Stimulated activated CD4-positive, alpha-beta T cell treated with anti-CD3 and anti-CD28 coated beads, Interleukin-12 subunit alpha, Interleukin-12 subunit beta, amount 100 ng/mL, for 24 hours (primary cell): ENCODE data around the gene PPP1R3C.

Source experiments
- DNase-seq, 2 experiments: peaks; one replicate each; pipeline ENCODE4 v3.0.0-alpha.2; 2020; ENCODE audit warnings: low read depth in 2 of 2

PPP1R3C gene

GRCh38 chr10:91632671-91633550 is at the start of gene PPP1R3C:
Gene PPP1R3C (minus strand): TSS chr10:91633071. CDS start chr10:91632969, 102 bp downstream.
- DNase-seq, result peak; percentile 26 to 42

- DNase-seq, result peak in 1 of 2 experiments; percentile 3
These were observed 48.7 kb upstream of the PPP1R3C start for GRCh38 chr10:91681361-91682276.

DNA sequence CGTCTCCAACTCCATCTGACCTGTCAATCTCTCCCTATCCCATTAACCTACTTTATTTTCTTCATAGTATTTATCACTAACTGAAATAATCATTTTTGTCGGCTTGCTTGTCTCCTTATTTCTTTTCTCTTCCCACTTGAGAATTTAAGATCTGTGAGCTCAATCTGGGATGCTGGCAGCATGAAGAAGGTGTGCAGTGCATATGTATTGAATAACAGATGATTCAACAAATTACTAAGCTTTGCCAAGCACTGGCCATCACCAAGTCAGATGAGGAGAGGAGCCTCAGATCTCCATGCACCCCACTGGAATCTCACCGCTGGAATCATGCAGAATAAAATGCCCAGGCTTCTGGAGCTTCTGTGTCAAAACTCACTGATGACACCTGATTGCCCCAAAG is 47.6 kb upstream of the PPP1R3C start:
- no peak for DNase-seq

GRCh38 chr10:91679296-91679695 is 46.4 kb upstream of the PPP1R3C start:
- no peak for DNase-seq

DNA sequence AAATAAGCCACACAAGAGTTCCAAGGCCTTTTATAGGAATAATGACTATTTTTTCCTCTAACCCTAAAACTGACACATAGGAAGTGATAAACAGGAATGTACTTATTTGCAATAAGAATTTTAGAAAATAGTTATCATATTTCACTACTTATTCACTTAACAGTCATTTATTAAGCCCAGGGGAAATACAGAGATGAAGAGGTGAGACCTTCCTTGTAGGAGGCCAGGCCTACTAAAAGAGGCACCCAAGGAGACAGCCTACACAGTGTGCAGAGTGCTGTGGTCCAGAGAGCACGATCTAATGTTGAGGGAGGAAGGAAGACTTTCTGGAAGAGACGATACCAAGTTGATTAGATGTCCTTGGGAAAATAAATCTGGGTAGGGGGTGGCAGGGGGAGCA is 45.0 kb upstream of the PPP1R3C start:
- no peak for DNase-seq

GRCh38 chr10:91672021-91672608 is 39.2 kb upstream of the PPP1R3C start:
- no peak for DNase-seq

DNA sequence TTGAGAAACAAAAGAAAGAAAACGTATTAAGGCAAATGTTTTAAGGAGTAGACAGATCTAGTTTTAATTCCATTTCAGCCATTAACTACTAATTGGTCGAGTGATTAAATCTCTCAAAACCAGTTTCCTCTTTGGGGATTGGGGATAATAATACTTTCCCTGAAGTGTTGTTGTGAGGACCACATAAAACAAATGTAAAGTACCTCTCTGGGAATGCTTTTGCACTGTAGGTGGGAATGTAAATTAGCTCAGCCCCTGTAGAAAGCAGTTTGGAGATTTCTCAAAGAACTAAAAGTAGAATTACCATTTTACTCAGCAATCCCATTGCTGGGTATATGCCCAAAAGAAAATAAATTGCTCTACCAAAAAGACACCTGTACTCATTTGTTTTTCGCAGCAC is 36.0 kb upstream of the PPP1R3C start:
- DNase-seq, result no peak

DNA sequence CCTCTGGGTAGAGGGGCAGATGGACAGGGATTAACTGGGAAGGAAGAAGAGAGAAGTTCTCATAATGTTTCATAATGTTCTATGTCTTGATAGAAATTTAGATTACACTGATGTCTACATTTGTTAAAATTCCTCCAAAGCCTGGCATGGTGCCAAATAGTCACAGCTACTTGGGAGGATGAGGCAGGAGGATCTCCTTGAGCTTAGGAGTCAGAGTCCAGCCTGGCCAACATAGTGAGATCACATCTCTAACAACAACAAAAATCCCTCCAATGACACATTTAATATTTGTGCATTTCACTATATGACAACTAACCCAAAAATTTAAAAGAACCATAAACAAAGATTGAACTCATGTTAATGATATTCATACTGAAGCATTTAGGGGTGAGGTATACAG is 33.0 kb upstream of the PPP1R3C start:
- DNase-seq, result no peak

GRCh38 chr10:91664426-91664825 is 31.6 kb upstream of the PPP1R3C start:
- no peak for DNase-seq

- no peak for DNase-seq
These were observed 30.1 kb upstream of the PPP1R3C start for GRCh38 chr10:91662993-91663392.

- DNase-seq, result no peak
These were observed 20.5 kb upstream of the PPP1R3C start for GRCh38 chr10:91653219-91653870.

DNA sequence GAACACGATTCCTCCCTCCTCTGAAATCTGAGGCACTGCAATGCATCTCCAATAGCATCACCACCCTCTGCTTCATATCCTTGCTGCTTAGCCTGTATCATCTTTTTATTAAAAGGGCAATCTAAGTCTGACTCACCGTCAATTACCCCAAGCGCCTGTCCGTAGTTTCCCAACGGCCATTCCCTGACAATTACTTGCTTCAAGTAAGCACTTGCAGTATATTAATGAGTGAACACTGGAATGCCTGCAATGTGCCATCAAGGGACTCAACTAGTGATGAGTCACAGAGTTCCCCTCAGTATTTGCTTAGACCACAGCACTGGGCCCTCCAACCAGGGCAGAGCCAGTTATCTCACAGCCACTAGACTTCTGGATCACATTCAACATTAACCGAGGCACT is 19.5 kb upstream of the PPP1R3C start:
- DNase-seq, result no peak

DNA sequence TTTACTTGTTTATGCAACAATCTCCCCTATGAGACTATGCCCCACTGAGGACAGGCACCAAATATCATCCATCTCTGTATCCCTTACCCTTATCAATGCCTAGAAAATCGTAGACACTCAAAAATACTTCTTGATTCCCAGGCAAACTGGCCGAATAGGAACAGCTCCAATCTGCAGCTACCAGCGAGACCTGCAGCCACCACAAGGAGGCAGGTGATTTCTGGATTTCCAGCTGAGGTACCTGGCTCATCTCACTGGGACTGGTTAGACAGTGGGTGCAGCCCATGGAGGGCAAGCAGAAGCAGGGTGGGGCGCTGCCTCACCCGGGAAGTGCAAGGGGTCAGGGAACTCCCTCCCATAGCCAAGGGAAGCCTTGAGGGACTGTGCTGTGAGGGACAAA is 10.8 kb upstream of the PPP1R3C start:
- DNase-seq, result no peak

GRCh38 chr10:91642831-91643692 is 10.2 kb upstream of the PPP1R3C start:
- no peak for DNase-seq

DNA sequence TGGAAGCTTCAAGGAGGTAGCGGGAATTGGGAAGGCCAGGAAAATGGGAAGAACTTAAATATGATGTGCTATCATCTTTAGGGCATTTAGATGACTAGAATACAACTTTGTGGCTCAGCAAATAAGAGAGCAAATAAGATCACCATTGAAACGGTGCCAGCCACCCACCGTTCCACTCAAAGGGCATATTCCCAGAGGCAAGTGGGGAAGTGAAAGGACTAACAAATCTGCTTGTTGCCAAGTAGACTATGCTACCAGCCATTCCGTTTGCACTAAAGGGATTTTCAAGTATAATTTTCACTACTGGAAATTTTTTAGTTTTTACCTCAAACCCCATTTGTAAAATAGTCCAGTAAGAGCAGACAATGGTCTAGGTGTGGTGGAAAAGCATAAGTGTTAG is 4.0 kb upstream of the PPP1R3C start:
- DNase-seq, result no peak

DNA sequence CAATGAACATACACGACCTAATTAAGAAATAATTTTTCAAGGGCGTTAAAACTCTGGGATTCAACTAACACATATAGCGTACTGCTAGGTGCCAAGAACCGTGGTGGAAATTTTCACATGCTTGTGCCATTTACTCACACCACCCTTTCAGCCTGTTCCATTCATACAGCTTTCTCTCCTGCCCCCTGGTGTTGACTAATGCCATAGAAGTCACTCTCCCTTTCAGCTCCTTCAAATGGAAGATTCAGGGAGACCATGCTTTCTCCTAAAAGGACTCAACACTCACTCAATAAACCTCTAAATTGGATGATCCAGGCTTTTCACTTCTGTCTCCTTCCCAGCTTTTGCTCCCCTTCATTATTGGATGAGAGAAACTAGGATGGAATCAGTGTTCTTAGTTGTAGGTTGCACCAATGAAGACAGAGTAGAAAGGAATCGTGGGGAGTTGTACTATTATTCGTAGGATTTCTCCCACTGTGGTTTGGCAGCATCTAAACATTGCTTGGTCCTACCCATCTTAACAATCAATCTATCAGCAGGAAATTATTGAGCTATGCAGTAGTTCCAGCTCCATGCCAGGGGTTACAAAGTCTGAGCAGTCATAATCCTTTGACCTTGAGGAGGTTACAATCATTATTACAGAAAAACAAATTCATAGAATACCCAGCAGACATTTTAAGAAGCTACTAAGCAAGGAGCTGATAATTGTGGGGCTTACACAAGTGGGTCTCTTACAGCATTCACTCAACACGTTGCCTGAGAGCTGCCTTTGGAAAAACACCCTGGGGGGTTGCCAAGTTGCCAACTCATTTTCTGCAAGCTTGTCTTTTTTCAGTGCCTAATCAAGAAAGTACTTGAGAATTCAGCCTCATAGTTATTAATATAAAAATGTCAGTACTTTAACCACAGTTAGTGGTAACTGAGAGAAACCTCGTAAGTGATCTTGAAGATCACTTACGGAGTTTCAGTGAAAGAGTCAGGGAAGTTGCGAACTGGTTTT is 2.8 kb upstream of the PPP1R3C start:
- peak in 1 of 2 experiments; percentile 29 for DNase-seq

DNA sequence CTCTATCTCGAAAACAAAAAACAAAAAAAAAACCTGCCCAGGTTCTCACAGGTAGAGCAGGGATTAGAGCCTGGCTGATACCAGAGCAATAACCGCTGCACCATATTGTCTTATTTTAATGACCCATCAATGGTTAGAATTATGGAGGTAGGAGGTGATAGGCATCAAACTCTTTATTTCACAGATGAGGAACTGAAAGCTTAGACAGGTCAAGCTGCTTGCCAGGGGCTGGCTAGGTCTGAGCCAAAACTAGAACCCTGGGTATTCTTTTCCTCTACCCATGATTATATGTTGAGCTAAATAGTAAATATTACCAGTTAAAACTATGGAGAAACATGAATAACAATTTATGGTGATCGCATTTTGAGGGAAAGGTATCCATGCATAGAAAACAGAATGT is 2.0 kb upstream of the PPP1R3C start:
- DNase-seq, result no peak

DNA sequence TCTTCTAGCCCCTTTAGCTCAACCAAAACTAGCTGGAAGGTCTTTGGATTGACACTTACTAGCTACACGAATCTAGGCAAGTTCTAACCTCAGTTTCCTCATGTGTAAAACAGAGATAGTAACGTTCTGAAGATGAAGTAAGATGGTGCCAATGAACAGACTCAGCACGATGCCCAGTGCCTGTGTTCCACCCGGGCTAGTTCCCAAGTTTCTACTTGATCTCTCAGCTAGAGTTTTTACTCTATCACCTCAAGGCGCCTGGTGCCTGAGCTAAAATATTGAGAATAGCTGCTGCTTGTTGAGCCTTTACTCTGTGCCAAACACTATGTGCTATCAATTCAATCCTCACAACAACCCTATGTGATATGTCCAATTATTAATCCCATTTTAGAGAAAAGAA is 1.4 kb upstream of the PPP1R3C start:
- no peak for DNase-seq

GRCh38 chr10:91630625-91631024 is 2.2 kb downstream of the PPP1R3C start:
- DNase-seq, result no peak
